RWPE1 (cell line): ENCODE measurements around the gene RPS6KA1.

Source experiments
- CTCF ChIA-PET: fragments of 350-600 bp; sonication (Branson Sonifier 250); formaldehyde crosslinking; extraction: SDS; loops from one replicate; lab custom pipeline; 2021; lab: Yijun Ruan, JAX
- POLR2A ChIA-PET: fragments of 400-600 bp; formaldehyde crosslinking; extraction: SDS; loops from one replicate; lab custom pipeline; 2020; ENCODE audit warnings: antibody characterized with exemption; ENCODE audit not compliant: low non-redundant PET; lab: Yijun Ruan, JAX
- DNase-seq: peaks from one replicate; pipeline ENCODE4 v3.0.0; 2012; ENCODE audit warnings: low spot score
- H3K27ac ChIP-seq: fragments of 450-650 bp; 2 replicates; pipeline ENCODE4 v1.5.1; 2017
- TF ChIP-seq, protein P1 (sequence below): fragments of 450-650 bp; conservative IDR thresholded peaks from 2 replicates; pipeline ENCODE4 v1.5.1; 2017; ENCODE audit warnings: low read depth, mild to moderate bottlenecking

RPS6KA1 gene

DNA sequence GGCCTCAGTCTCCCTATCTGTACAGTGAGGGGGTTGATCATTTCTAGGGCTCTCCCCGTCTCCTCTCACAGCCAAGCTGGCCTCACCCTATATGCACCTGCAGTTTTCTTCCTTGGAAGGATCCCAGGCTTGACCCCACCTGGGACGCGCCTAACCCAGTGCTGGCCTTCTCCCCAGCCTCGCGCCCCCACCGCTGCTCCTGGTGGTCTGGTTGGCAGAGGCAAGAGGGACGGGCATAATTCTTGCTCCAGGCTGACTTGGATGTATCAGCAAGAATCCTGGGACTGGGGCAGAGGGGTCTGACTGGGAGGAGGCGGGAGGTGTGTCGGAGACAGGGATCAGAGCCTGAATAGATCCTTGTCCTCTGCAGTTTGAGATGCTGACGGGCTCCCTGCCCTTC, 25.2 kb downstream of the RPS6KA1 start:
- POLR2A ChIA-PET = no interaction called here
- no peak for DNase-seq
- TF ChIP-seq, protein P1, sequence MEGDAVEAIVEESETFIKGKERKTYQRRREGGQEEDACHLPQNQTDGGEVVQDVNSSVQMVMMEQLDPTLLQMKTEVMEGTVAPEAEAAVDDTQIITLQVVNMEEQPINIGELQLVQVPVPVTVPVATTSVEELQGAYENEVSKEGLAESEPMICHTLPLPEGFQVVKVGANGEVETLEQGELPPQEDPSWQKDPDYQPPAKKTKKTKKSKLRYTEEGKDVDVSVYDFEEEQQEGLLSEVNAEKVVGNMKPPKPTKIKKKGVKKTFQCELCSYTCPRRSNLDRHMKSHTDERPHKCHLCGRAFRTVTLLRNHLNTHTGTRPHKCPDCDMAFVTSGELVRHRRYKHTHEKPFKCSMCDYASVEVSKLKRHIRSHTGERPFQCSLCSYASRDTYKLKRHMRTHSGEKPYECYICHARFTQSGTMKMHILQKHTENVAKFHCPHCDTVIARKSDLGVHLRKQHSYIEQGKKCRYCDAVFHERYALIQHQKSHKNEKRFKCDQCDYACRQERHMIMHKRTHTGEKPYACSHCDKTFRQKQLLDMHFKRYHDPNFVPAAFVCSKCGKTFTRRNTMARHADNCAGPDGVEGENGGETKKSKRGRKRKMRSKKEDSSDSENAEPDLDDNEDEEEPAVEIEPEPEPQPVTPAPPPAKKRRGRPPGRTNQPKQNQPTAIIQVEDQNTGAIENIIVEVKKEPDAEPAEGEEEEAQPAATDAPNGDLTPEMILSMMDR = no peak
- H3K27ac ChIP-seq = peak overlapping the region; percentile 39
- CTCF ChIA-PET = no interaction called here

DNA sequence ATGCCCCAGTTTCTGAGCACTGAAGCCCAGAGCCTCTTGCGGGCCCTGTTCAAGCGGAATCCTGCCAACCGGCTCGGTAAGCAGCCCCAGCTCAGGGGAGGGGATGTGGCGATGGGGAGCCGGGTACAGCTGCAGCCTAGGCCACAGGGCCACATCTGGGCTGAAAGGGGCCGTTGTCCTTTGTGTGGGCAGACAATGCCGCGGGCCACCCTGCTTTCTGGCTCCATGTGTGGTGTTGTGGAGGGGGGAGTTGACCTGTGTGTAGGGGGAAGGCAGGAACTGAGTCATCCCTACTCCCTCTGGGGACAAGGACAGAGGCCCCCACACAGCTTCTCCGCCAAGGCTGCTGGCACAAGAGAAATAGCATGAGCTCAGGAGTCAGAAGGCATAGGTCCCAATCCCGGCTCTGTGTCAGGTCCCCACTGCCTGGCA, 26.0 kb downstream of the RPS6KA1 start:
- CTCF ChIA-PET = interaction anchor here (1.7 kb wide), 1 partner anchor 46 kb away, joined by 7 read pairs; no protein-coding TSS in a partner anchor
- TF ChIP-seq, protein P1 = no peak
- POLR2A ChIA-PET = no interaction called here
- DNase-seq = no peak
- H3K27ac ChIP-seq = peak overlapping the region; percentile 39

DNA sequence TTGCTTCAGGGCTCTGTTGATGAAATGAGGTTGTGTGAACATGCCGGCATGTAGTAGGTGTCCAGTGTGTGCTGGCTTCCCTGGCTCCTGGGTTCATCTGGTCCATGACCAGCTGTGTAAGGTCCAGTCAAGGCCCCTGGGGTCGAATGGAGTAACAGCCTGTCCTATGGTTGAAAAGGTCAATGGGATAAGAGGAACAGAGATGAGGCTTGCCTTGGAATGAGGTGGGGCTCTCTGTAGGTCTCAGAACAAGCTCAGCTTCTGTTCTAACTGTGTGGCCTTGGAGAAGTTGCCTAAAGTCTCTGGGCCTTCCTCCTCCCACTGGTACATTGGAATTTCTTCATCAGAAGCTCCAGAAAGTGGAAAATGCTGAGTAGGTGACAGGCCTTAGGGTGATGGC, 26.6 kb downstream of the RPS6KA1 start:
- ChIA-PET POLR2A (no interaction called here), CTCF (interaction anchor here (0.6 to 1.7 kb wide), 2 partner anchors 46 to 1351 kb away, joined by 6 to 7 read pairs; no protein-coding TSS in a partner anchor)
- no peak for DNase-seq
- TF ChIP-seq, protein P1 = no peak
- peak overlapping the region; percentile 39 for H3K27ac ChIP-seq

DNA sequence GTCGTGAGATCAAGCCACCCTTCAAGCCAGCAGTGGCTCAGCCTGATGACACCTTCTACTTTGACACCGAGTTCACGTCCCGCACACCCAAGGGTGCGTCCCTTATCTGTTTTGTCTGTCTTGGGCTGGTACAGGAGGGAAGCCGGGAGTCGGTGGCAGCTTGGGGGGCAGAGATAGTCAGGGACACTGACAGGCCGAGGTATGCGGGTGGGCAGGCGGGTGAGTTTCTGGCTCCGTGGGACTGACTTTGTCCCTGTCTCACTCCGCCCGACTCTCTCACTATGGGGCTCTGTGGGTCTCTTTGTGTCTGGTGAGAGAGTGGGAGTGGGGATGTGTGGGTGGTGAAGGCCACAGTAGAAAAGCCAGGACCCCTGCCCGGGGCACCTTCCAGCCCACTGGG, 27.4 kb downstream of the RPS6KA1 start:
- POLR2A ChIA-PET = no interaction called here
- TF ChIP-seq, protein P1 = no peak
- CTCF ChIA-PET = interaction anchor here (0.6 to 1.7 kb wide), 2 partner anchors 45 to 383 kb away, joined by 4 to 7 read pairs; no protein-coding TSS in a partner anchor
- peak overlapping the region; percentile 15 for H3K27ac ChIP-seq
- DNase-seq = no peak

DNA sequence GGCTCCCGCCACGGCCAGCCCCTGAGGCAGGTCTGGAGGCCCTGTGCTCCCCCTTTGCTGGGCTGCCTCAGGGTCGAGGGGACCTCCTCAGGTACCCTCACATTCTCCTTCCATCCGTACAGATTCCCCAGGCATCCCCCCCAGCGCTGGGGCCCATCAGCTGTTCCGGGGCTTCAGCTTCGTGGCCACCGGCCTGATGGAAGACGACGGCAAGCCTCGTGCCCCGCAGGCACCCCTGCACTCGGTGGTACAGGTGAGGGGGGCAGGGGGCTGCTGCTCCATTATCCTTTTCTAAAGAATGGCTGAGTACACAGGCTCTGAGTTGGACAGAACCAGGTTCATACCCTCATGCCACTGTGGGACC, 29.1 kb downstream of the RPS6KA1 start:
- no peak for DNase-seq
- ChIA-PET CTCF (no interaction called here), POLR2A (no interaction called here)
- TF ChIP-seq, protein P1 = no peak
- H3K27ac ChIP-seq = peak overlapping the region; percentile 25; the same call in 1 of the 2 replicates

DNA sequence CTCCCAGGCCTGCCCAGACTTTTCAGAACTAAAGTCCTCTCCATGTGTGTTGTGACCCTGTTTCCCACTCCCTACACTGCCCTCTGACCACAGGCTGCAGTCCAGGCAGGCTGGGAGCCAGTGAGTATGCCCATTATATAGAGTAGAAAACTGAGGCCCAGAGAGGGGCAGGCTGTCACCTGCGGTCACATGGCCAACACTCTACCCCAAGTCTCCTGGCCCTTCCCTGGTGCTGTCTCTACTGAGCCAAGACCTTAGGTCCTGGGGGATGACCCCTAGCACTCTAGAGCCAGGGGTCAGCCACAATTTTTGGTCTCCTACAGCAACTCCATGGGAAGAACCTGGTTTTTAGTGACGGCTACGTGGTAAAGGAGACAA, 30.8 kb downstream of the RPS6KA1 start:
- ChIA-PET CTCF (no interaction called here), POLR2A (no interaction called here)
- TF ChIP-seq, protein P1 = no peak
- DNase-seq = no peak
- H3K27ac ChIP-seq = 0 out of 2 replicates have a peak overlapping the region, but pooled peaks have one; percentile 12
